ENCODE results near the gene POLG.

The POLG gene

GRCh38 chr15:89325039-89325803, 9.4 kb downstream of the POLG start:
- no peak for TF ChIP-seq CTCF (IDR thresholded peaks at IDR 0.05; ENCODE audit: control insufficient read depth, extremely low read depth, insufficient read depth)
- DNase-seq (ENCODE audit: low read depth) = no peak
- no peak overlapping the region for H3K4me3 ChIP-seq (ENCODE audit: low read depth, low read length)

GRCh38 chr15:89323825-89324224, 10.8 kb downstream of the POLG start:
- no peak for TF ChIP-seq CTCF (IDR thresholded peaks at IDR 0.05; ENCODE audit: control insufficient read depth, extremely low read depth, insufficient read depth)
- no peak for DNase-seq (ENCODE audit: low read depth)
- H3K4me3 ChIP-seq (ENCODE audit: low read depth, low read length) = no peak overlapping the region

GRCh38 chr15:89322822-89323221, 11.8 kb downstream of the POLG start:
- no peak for TF ChIP-seq CTCF (IDR thresholded peaks at IDR 0.05; ENCODE audit: control insufficient read depth, extremely low read depth, insufficient read depth)
- H3K4me3 ChIP-seq (ENCODE audit: low read depth, low read length) = no peak overlapping the region
- no peak for DNase-seq (ENCODE audit: low read depth)

GRCh38 chr15:89321521-89322410, 12.9 kb downstream of the POLG start:
- no peak for TF ChIP-seq CTCF (IDR thresholded peaks at IDR 0.05; ENCODE audit: control insufficient read depth, extremely low read depth, insufficient read depth)
- no peak for DNase-seq (ENCODE audit: low read depth)
- H3K4me3 ChIP-seq (ENCODE audit: low read depth, low read length) = no peak overlapping the region

- H3K4me3 ChIP-seq (ENCODE audit: low read depth, low read length) = no peak overlapping the region
- no peak for DNase-seq (ENCODE audit: low read depth)
- no peak for TF ChIP-seq CTCF (IDR thresholded peaks at IDR 0.05; ENCODE audit: control insufficient read depth, extremely low read depth, insufficient read depth)
These were observed 14.4 kb downstream of the POLG start for GRCh38 chr15:89320200-89320599.

- no peak overlapping the region for H3K4me3 ChIP-seq (ENCODE audit: low read depth, low read length)
- TF ChIP-seq CTCF (IDR thresholded peaks at IDR 0.05; ENCODE audit: control insufficient read depth, extremely low read depth, insufficient read depth) = no peak
These were observed 14.9 kb downstream of the POLG start for GRCh38 chr15:89319678-89320077.

More at GRCh38 chr15:89319678-89320077, 14.9 kb downstream of the POLG start:
- DNase-seq (ENCODE audit: low read depth) = no peak

Data from LNCaP clone FGC (cell line).